Measurements from ENCODE around the gene PRTN3.

- no peak for TF ChIP-seq POLR2AphosphoS5 (IDR thresholded peaks at IDR 0.05)
- no peak for TF ChIP-seq CTCF (IDR thresholded peaks at IDR 0.05)
- no peak for TF ChIP-seq POLR2A (IDR thresholded peaks at IDR 0.05)
These were observed 3.8 kb downstream of the PRTN3 start for GRCh38 chr19:844546-844971.

Measured in suprapubic skin (tissue), 4 donors.